ENCODE measurements around the gene LSM2.

The LSM2 gene

DNA sequence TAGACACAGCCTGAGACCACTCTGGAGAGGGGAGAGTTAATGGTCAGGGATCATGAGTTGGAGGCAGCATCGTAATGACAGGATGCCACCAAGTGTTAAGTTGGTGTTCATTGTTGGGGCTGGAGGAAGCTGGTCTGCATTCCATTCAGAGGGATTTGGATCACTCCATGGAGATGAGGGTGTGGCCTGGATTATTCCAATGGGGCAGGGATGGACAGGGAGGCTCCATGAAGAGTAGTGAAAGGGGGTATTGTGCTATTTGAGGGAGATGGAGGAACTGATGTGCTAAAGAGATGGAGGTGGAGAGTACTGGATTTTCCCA lies 43.2 kb downstream of the LSM2 start:
- in situ Hi-C loops (cut with HindIII; ENCODE audit: low sequenced_read_pairs): no loop called here
- DNase-seq (ENCODE audit: low read depth, low spot score): peak; percentile 37
- H3K4me3 ChIP-seq (ENCODE audit: low read depth, low read length): no peak overlapping the region
- TF ChIP-seq, protein P1, sequence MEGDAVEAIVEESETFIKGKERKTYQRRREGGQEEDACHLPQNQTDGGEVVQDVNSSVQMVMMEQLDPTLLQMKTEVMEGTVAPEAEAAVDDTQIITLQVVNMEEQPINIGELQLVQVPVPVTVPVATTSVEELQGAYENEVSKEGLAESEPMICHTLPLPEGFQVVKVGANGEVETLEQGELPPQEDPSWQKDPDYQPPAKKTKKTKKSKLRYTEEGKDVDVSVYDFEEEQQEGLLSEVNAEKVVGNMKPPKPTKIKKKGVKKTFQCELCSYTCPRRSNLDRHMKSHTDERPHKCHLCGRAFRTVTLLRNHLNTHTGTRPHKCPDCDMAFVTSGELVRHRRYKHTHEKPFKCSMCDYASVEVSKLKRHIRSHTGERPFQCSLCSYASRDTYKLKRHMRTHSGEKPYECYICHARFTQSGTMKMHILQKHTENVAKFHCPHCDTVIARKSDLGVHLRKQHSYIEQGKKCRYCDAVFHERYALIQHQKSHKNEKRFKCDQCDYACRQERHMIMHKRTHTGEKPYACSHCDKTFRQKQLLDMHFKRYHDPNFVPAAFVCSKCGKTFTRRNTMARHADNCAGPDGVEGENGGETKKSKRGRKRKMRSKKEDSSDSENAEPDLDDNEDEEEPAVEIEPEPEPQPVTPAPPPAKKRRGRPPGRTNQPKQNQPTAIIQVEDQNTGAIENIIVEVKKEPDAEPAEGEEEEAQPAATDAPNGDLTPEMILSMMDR (IDR thresholded peaks at IDR 0.05; ENCODE audit: low read depth, low read length): no peak

DNA sequence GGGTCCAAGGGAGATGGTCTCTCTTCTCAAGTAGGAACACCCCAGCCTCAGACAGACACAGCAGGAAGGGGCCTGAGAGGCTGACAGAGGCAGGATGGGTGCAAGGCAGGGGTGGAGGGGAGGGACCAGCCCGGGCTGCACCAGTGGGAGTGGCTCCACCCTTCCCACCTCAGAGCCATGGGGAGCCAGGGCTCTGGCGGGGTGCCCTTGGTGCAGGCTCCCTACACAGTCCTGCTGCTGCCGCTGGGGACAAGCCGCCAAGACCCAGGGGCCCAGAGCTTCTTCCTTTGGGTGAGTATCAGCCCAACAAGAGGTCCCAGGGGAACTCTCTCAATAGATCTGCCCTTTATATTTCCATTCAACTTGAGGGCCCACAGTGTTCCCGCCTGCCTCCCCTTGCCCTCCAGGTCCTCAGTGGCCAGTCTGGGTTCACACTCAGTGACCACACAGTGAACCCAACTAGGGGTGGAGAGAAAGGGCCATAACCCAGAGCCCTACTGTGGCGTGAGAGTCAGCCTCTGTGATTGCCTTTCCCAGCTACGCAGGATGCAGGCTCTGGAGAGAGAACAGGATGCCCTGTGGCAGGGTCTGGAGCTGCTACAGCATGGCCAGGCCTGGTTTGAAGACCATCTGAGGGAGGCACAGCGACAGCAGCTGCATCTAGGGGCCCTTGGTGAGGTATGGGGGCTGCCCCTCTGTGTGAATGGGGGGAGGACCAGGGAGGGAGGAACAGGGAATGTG lies 43.7 kb downstream of the LSM2 start:
- H3K4me3 ChIP-seq (ENCODE audit: low read depth, low read length): no peak overlapping the region
- no peak for DNase-seq (ENCODE audit: low read depth, low spot score)
- TF ChIP-seq, protein P1 (IDR thresholded peaks at IDR 0.05; ENCODE audit: low read depth, low read length): no peak
- in situ Hi-C loops (cut with HindIII; ENCODE audit: low sequenced_read_pairs): no loop called here

DNA sequence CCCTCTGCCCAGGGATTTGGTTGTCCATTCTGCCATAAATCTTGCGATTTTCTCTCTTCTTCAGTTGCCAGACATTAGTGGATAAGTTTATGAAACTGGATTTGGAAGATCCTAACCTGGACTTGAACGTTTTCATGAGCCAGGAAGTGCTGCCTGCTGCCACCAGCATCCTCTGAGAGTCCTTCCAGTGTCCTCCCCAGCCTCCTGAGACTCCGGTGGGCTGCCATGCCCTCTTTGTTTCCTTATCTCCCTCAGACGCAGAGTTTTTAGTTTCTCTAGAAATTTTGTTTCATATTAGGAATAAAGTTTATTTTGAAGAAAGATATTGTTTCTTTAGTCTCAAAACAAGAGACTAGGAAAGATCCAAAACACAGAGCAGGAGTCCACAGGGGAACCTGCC lies 44.4 kb downstream of the LSM2 start, which contains the start of gene SAPCD1:
TSS of gene SAPCD1 (plus strand) at position 301 of the 400 bp plus-strand sequence. CDS start 399 bp downstream, outside the sequence.
- no peak within 1 kb of the TSS for H3K4me3 ChIP-seq (ENCODE audit: low read depth, low read length)
- in situ Hi-C loops (cut with HindIII; ENCODE audit: low sequenced_read_pairs): no loop called here
- TF ChIP-seq, protein P1 (IDR thresholded peaks at IDR 0.05; ENCODE audit: low read depth, low read length): no peak
- DNase-seq (ENCODE audit: low read depth, low spot score): no peak

DNA sequence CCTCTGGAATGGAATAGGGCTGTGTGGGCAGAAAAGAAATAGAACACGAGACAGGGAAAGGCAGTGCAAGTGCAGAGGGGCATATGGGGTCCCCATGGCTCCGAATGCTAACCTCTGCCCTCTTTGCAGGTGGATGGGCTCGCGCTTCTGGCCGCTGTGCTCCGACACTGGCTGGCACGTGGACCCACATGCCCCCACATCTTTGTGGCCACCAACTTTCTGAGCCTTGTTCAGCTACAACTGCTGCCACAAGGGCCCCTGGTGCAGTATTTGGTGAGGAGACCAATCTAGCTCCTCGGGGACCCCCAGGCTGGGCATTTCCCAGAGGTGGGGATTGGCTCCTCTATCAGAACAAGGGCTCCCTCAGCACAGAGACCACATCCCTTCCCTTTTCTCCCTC lies 45.4 kb downstream of the LSM2 start:
- H3K4me3 ChIP-seq (ENCODE audit: low read depth, low read length): no peak overlapping the region
- in situ Hi-C loops (cut with HindIII; ENCODE audit: low sequenced_read_pairs): no loop called here
- TF ChIP-seq, protein P1 (IDR thresholded peaks at IDR 0.05; ENCODE audit: low read depth, low read length): no peak
- no peak for DNase-seq (ENCODE audit: low read depth, low spot score)

DNA sequence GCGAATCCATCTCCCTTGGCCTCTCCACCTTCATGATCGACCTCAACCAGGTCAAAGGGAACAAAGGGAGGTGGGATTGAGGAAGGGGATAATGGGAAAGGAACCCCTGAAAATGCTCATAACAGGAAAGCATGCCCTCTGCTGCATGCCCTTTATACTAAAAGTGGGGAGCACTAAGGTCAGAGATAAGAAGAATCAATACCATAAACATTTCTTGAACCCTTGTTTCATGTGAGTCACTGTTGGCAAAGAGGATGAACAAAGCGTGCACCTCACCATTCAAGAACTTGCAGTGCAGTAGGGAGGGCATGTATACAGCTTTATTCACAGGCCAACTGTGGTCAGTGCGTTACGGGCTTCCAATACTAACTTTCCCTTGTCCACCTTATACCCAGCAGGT lies 46.0 kb downstream of the LSM2 start:
- in situ Hi-C loops (cut with HindIII; ENCODE audit: low sequenced_read_pairs): no loop called here

DNA sequence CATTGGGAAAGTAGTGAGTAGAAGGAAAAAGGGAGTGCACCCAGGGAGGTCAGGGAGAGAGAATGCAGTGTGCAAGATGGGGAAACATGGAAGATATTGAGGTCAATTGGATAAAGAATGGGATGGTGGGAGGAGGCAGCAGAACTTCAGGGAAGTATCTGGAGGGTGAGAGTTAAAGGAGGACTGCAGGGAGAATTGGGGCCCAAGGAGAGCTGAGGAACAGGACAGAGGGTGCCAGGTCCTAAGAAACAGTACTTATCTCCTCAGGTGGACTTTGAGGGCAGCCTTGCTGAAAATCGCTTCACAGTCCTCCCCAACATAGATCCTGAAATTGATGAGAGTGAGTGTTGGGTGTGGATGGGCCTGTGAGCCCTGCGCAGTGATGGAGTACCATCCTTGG lies 48.5 kb downstream of the LSM2 start:
- no peak for DNase-seq (ENCODE audit: low read depth, low spot score)
- in situ Hi-C loops (cut with HindIII; ENCODE audit: low sequenced_read_pairs): no loop called here
- no peak overlapping the region for H3K4me3 ChIP-seq (ENCODE audit: low read depth, low read length)
- TF ChIP-seq, protein P1 (IDR thresholded peaks at IDR 0.05; ENCODE audit: low read depth, low read length): no peak

More for the DNA sequence above, 46.0 kb downstream of the LSM2 start:
- TF ChIP-seq, protein P1 (IDR thresholded peaks at IDR 0.05; ENCODE audit: low read depth, low read length): no peak
- DNase-seq (ENCODE audit: low read depth, low spot score): no peak
- no peak overlapping the region for H3K4me3 ChIP-seq (ENCODE audit: low read depth, low read length)
